Duodenal mucosa (tissue), 2 donors: Measurements from ENCODE around the gene SERPINB4.

Experiments
- H3K27ac ChIP-seq: one replicate; pipeline ENCODE4 v1.7.0; 2013; ENCODE audit warnings: low read depth, low read length
- H3K27me3 ChIP-seq, 2 donors: one replicate each; pipeline ENCODE4 v1.7.0; 2013; ENCODE audit warnings: low read length in 2 of 2, control low read depth in 1 of 2; ENCODE audit not compliant: insufficient read depth in 2 of 2, control insufficient read depth in 1 of 2
- H3K36me3 ChIP-seq, 2 donors: one replicate each; pipeline ENCODE4 v1.7.0; 2013; ENCODE audit warnings: low read length in 2 of 2, control low read depth in 1 of 2; ENCODE audit not compliant: insufficient read depth in 2 of 2, control insufficient read depth in 1 of 2
- H3K4me1 ChIP-seq, 2 donors: one replicate each; pipeline ENCODE4 v1.7.0; 2013; ENCODE audit warnings: low read length in 2 of 2, control low read depth in 1 of 2; ENCODE audit not compliant: insufficient read depth in 2 of 2, control insufficient read depth in 1 of 2
- H3K4me3 ChIP-seq, 2 donors: one replicate each; pipeline ENCODE4 v1.7.0; 2013; ENCODE audit warnings: low read length in 2 of 2, low read depth in 1 of 2
- H3K9ac ChIP-seq, 2 donors: one replicate each; pipeline ENCODE4 v1.7.0; 2013; ENCODE audit warnings: low read length in 2 of 2, low read depth in 1 of 2
- H3K9me3 ChIP-seq, 2 donors: one replicate each; pipeline ENCODE4 v1.7.0; 2013; ENCODE audit warnings: low read length in 2 of 2, control low read depth in 1 of 2; ENCODE audit not compliant: control insufficient read depth in 1 of 2

The SERPINB4 gene

DNA sequence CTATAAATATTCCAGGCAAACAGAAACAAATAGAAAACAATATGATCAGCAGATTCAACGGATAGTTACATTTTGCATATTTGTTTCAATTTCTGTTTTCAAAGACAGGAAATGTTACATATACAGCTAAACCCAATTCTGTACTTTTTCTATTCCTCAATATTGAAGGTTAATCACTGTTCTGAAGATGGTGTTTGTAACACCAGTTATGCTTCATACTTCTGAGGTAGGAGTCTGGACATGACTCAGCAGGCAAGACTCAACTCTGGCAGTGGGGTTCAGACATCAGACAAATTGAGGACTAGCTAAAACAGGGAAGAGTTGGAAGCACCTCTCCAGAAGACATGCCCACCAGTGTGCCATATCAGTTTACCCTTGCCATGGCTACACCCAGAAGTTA, 40.3 kb downstream of the SERPINB4 start:
- H3K27ac ChIP-seq, result no peak overlapping the region

DNA sequence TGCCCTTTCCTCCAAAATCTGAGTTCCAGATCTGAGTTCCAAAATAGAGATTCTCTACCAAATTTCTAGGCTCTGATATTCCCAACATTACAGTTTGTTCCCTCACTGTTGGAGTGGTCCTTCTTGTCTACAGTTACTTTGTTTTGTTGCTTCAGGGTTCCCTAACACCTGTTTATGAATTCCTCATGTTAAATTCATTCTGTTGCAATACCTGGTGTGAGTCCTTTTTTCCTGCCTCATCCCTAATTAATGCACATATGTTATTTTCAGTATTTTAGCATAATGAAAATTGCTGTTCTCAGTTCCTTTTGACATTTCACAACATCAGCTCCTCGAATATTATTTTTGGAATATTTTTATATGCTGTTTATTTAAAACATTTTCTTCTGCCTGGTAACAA, 40.7 kb downstream of the SERPINB4 start:
- Histone ChIP-seq H3K4me1 (no peaks in the 10 kb centered on the region), H3K27ac (no peak overlapping the region), H3K36me3 (no peaks in the 10 kb centered on the region), H3K4me3 (no peak overlapping the region), H3K9me3 (no peaks in the 10 kb centered on the region), H3K9ac (no peak overlapping the region), H3K27me3 (no peaks in the 10 kb centered on the region)

More for the DNA sequence above, 40.3 kb downstream of the SERPINB4 start:
- H3K36me3 ChIP-seq, result no peaks in the 10 kb centered on the region
- no peak overlapping the region for H3K9ac ChIP-seq
- no peaks in the 10 kb centered on the region for H3K4me1 ChIP-seq
- no peaks in the 10 kb centered on the region for H3K27me3 ChIP-seq
- H3K4me3 ChIP-seq, result no peak overlapping the region
- no peaks in the 10 kb centered on the region for H3K9me3 ChIP-seq

DNA sequence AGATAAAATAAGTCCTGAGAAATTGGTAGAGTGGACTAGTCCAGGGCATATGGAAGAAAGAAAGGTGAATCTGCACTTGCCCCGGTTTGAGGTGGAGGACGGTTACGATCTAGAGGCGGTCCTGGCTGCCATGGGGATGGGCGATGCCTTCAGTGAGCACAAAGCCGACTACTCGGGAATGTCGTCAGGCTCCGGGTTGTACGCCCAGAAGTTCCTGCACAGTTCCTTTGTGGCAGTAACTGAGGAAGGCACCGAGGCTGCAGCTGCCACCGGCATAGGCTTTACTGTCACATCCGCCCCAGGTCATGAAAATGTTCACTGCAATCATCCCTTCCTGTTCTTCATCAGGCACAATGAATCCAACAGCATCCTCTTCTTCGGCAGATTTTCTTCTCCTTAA, 47.1 kb downstream of the SERPINB4 start:
- no peak overlapping the region for H3K27ac ChIP-seq
- no peaks in the 10 kb centered on the region for H3K36me3 ChIP-seq
- H3K4me3 ChIP-seq, result no peak overlapping the region
- no peaks in the 10 kb centered on the region for H3K27me3 ChIP-seq
- no peaks in the 10 kb centered on the region for H3K9me3 ChIP-seq
- no peak overlapping the region for H3K9ac ChIP-seq
- no peaks in the 10 kb centered on the region for H3K4me1 ChIP-seq

DNA sequence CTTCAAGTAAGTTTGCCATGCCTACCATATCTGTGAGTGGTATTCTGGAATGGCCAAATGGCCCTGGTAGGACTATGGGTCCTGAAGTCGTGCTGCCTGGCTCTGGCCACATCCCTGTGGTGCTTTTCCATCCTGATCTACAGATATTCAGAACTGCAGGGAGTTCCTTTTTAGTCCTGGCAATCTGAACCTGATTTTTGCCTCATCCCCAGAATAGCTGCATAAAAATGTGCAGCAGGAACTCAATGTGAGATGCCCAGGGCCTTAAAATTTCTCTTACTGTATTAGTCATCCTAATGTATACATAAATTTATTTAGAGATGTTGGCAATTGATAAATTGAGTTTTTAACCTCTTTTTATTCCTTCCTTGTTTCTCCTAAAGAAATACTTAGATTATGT, 51.6 kb downstream of the SERPINB4 start:
- Histone ChIP-seq H3K9ac (no peak overlapping the region), H3K36me3 (no peaks in the 10 kb centered on the region), H3K9me3 (no peaks in the 10 kb centered on the region), H3K4me1 (no peaks in the 10 kb centered on the region), H3K27ac (no peak overlapping the region), H3K27me3 (no peaks in the 10 kb centered on the region), H3K4me3 (no peak overlapping the region)

DNA sequence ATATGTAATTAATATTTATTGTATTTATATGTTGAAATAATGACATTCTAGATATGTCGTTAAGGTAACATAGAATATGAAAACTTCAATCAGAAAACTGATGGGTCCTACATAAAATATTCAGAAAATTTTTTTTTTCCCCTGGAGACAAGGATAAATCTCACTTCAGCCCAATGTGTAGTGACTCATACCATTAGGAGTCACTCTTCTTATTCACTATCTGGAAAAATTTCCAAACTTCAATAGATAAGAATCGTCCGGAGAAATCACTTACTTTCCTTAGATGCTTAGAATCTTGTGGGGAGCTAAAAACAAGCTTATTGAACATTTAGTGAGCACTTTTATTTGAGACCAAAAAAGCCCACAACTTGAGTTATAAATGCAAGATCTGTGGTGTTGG, 52.3 kb downstream of the SERPINB4 start:
- Histone ChIP-seq H3K27ac (no peak overlapping the region), H3K4me3 (no peak overlapping the region), H3K36me3 (no peaks in the 10 kb centered on the region), H3K27me3 (no peaks in the 10 kb centered on the region), H3K9me3 (no peaks in the 10 kb centered on the region), H3K4me1 (no peaks in the 10 kb centered on the region), H3K9ac (no peak overlapping the region)

DNA sequence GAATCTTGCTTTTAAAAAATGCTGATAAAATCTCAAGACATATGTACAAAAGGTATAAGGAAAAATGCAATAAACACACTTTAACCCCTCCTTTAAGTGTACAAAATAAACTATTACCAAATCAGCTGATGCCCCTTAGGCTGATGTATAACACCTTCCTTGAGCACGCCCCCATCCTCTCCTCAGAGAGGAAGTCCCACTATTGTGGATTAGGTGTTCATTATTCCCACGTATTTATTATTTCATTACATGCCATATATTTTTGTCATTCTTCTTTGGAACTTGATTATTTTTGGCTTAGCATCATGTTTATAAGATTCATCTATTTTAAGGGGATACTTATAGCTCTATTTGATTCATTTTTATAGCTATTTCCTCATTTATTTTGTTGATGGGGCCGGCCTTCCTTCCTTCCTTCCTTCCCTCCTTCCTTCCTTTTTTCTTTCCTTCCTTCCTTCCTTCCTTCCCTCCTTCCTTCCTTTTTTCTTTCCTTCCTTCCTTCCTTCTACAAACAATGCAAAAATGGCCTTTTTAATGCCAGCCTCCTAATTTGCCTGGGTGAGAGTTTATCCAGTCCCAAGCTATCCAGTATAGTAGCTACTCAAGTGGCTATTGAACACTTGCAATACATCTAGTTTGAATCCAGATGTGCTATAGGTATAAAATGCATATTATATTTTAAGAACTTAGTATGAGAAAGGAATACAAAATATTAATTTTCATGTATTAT, 52.9 kb downstream of the SERPINB4 start:
- no peak overlapping the region for H3K4me3 ChIP-seq
- no peak overlapping the region for H3K9ac ChIP-seq
- no peaks in the 10 kb centered on the region for H3K9me3 ChIP-seq
- H3K4me1 ChIP-seq, result no peaks in the 10 kb centered on the region
- no peaks in the 10 kb centered on the region for H3K27me3 ChIP-seq
- H3K36me3 ChIP-seq, result no peaks in the 10 kb centered on the region
- H3K27ac ChIP-seq, result no peak overlapping the region

DNA sequence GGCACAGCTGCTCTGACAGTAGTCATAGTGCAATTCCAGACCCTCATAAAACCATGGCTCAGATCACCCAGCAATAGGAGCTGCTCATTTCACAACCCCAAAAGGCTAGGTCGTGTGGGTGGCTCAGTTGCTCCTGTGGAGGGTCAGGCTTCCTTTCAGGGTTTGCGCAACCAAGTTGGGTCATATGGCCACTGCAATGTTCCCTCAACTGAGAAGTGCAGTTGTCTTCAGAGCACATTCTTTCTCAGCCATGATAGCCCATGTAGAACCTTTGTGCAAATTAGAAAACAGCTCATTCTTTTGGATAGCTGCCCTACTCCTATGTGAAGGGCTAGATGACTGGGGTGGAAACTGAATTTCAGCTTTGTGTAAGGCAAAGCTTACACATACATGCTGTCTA, 53.7 kb downstream of the SERPINB4 start:
- H3K9ac ChIP-seq, result no peak overlapping the region
- H3K27me3 ChIP-seq, result no peaks in the 10 kb centered on the region
- no peak overlapping the region for H3K4me3 ChIP-seq
- H3K4me1 ChIP-seq, result no peaks in the 10 kb centered on the region
- H3K27ac ChIP-seq, result no peak overlapping the region
- no peaks in the 10 kb centered on the region for H3K9me3 ChIP-seq
- H3K36me3 ChIP-seq, result no peaks in the 10 kb centered on the region

DNA sequence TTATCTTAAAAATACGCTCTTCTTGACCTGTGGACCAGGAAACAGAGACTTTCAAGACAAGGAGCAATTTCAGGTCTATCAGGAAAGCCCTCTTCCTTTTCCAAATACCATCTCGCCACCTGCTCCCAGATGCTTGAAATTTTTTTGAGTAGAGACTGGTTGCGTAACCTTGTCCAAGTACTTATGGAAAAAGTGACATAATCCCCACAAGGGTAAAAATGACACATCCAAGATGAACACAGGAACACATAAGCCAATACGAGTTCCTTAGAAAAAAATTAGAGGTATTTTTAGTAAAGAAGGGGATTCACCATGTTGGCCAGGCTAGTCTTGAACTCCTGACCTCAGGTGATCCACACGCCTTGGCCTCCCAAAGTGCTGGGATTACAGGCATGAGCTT, 55.1 kb downstream of the SERPINB4 start:
- no peak overlapping the region for H3K4me3 ChIP-seq
- H3K4me1 ChIP-seq, result no peaks in the 10 kb centered on the region
- no peak overlapping the region for H3K9ac ChIP-seq

More for the DNA sequence above, 55.1 kb downstream of the SERPINB4 start:
- Histone ChIP-seq H3K9me3 (no peaks in the 10 kb centered on the region), H3K36me3 (no peaks in the 10 kb centered on the region), H3K27me3 (no peaks in the 10 kb centered on the region), H3K27ac (no peak overlapping the region)
